UCSD-AML1 (cell line): ENCODE measurements around the gene SLC23A3.

Experiments used
- DNase-seq: peaks from one replicate; lab custom pipeline; 2025; ENCODE audit not compliant: unreplicated experiment; lab: John Stamatoyannopoulos, UW

The SLC23A3 gene

DNA sequence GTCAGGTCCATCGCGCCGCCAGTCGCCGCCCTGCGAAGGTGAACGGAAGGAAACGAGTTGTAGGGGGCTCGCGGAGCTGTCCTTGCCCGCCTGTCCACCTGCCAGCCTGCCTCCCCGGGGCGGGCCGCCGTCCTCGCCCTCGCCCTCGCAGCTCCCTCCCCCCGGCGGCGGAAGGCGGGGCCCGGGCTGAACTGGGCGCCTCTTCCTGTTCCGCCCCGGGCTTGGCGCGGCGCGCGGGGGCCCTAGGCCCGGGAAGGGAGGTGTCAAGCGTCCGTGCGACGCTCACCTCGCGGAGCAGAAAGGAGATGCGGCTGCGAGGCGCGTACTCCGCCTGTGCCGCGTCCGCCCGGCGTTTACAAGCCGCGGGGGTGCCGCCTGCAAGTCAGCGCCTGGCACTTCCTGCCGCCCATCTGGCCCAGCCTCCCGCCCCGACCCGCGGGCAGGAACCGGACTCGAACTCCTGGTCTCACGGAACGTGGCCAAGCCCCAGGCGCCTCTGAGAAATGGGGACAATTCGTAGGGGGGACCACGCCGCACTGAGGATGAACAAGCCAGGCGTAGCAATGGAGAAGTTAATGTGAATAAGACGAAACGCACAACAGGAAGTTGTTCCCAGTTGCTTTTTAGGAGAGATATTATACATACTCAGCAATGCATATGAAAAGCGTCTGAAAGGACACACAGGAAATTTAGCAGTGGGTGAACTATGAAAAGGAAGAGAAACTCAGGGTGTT, 7.2 kb upstream of the SLC23A3 start, which contains the start of gene CNPPD1:
Gene CNPPD1 (minus strand): TSS at position 108 of the 734 bp plus-strand sequence. CDS start 97 bp downstream, at position 11.
- peak; percentile 90 for DNase-seq

DNA sequence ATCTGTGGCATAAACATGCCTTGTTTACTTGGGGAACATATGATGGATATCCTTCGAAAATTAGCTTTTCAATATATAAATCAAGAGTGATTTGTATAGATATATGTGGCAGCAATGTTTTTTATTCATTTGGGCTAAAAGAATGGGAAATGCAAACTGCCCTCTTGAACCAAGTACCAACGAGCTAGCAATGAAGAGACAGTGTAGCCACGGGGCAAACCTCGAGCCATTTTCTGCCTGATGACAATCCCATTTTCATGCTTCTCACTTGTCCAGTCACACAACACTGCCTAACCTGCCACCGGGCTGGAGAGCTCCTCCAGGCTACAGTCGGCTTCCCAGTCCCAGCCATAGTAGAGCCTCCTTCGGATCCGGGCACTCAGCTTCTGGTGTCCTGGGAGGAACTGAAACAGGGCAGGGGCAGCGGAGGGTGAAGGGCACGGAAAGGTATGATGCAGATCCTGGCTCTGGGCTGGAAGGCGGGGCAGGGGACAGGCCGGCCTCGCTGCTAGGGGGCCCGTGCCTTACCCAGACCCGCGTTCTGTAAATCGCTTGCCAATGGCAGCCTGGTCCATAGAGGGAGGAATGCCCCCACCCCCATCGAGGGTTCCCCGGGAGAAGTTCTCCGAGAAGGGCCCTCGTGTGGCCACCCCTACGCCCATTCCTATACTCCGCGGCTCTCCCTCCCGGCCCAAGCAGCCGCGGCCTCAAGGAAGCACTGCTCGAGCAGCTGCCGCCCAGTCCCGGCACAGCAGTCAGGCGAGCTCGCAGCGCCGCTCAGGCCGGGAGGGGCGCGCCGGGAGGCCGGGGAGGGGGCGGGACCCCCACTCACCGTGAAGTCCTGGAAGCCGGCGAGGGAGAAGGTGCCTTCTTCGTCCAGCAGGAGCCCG, 6.3 kb upstream of the SLC23A3 start:
- DNase-seq: peak; percentile 74

- DNase-seq: no peak
Measured at GRCh38 chr2:219175486-219175885, 5.7 kb upstream of the SLC23A3 start.

GRCh38 chr2:219174801-219175200, 5.0 kb upstream of the SLC23A3 start:
- no peak for DNase-seq

- DNase-seq: no peak
Measured at GRCh38 chr2:219174146-219174545, 4.3 kb upstream of the SLC23A3 start.

DNA sequence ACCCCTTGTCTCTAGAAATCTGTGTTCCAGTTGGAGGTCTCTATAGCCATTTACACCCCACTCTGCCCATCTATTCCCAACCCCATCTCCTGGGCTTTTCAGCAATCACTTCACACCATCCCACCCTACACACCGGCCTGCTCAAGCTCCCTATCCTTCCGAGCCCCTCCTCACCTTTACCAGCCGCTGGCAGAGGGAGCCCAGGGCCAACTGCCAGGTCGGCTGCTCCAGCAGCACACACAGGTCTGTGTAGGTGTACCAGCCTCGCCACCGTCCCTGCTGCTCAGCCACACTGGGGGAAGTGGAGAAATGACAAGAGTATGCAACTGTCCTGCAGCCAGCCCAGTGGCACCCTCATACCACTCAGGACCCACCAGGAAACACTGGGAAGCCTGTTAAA, 3.3 kb upstream of the SLC23A3 start:
- no peak for DNase-seq

DNA sequence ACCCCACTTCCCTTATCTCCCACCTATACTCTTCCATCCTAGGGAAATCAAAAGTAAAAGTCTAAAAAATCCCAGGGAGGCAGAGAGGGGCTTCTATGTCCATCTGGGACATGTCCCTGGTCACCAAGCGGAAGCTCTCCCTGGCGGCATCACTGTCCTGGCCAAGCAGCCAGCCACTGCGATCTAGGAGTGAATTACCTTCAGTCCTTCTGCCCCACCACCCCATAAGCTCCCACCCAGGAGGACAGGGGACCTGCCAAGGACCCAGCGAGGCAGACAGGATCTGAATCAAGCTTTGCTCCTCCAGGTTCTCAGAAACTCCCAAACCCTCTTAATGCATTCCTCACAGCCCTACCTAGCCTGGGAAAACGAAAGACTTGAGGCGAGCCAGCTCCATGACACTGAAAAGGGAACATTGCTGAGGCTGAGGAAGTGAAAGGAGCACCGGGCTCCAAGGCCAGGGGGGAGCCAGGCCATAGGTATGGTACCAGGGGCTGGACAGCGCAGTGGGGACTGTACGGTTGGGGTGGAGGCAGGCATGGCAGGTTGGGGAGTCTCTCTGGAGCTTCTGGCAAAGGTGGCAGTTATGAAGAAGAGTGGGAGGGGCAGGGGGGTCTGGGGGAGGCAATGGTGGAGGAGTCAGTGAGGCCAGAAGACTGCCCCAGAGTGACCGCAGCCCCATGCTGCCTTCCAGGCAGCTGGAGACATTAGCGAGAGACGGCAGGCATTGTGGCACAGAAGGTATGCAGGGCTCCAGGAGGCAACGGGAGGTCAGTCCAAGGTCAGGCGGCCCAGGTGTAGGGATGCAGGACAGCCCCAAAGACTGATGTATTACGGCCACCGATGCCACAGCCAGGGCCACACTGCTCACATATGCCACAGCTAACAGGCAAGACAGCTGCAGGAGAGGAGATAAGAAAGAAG, 2.7 kb upstream of the SLC23A3 start:
- DNase-seq: no peak

DNA sequence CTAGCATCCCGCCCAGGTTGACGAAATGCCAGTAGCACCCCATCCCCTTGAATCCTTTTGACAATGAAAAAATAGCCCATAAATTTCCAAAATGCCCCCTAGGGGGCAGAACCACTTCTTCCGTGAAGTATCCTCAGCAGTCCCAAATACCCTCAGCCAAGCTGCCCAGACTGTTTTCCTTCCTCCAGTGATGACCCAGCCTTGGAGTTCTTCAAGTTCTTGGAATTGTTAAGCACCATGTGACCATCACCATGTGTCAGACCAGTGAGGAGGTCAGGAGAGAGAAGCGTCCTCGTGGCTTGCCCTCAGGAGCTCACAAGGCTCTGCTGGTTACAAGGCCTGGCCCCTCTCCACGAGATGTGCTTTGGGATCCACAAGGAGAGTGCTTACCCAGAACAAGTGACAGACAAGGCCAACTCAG, 1.4 kb upstream of the SLC23A3 start:
- DNase-seq: peak; percentile 27

- no peak for DNase-seq
Measured at GRCh38 chr2:219168932-219169331, 897 bp downstream of the SLC23A3 start.

DNA sequence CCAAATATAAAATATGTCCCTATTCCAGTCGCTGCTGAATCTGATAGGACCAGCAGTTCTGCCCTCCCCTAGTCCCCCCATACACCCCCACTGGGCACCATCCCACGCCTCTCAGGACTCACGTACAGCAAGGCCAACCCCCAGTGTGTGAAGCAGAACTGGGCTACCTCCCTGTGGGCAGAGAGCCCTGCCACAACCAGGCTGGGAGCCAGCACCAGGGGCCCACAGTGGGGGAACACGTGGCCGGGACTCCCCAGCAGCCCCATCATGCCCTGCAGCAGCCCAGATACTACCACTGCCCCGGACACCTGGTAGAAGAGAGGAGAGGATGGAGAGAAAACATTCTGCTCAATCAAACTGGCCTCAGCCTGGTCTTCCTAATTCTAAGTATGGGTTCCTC, 1.3 kb downstream of the SLC23A3 start:
- DNase-seq: no peak

DNA sequence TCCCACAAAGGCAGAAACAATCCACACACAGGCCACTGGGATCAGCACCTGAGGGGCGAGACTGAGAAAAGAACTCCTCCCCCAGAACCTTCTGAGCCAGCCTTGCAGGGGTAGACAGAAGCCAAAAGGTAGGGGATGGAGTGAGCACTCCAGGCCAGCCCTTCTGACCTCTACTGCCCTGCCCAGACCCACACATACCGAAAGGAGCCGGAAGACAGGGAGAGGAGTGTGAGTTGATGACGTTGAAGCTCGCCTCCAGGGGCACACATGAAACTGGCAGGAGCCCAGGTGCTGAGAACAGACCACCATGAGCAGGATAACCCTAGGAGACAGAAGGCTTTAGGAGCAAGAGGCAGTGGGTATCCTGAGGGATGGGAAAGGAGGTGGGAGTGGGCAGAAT, 1.8 kb downstream of the SLC23A3 start:
- no peak for DNase-seq

DNA sequence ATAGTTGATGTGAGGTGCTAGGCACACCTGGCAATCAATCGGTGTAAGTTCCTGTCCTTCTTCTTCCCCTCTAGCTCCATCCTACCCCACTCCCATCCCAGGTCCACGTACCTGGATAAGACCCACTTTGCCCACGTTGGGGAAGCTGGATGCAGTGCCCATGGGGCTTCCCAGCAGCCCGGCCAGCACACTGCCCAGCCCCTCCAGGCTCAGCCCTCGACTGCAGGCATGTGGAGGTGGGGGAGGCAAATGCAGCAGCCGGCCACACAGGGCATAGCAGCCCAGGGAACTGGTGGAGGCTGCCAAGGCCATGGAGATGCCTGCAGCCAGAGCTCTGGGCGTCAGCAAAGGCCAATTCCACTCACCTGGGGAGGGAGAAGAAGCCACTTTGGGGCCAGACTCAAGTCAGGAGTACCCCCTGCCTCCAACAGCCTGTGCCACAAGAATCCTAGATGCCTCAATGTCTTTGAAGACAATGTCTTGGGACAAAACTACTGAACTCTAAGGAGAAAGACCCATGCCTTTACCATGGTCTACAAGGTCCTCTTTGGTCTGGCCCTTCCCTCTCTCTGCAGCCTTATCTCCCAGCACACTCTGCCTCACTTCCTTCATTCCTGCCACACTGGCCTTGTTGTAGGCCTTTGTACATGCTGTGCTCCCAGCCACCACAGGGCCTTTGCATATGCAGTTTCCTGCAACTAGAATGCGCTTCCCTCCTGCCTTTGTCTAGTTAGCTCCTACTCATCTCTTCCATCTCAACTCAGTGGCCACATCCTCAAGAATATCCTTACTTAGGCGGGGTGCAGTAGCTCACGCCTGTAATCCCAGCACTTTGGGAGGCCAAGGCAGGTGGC, 4.5 kb downstream of the SLC23A3 start:
- DNase-seq: no peak

- DNase-seq: no peak
Measured at GRCh38 chr2:219163156-219163555, 6.7 kb downstream of the SLC23A3 start.

GRCh38 chr2:219161097-219161496, 8.7 kb downstream of the SLC23A3 start:
- no peak for DNase-seq

- peak; percentile 95 for DNase-seq
Measured at GRCh38 chr2:219160186-219161017, 9.4 kb downstream of the SLC23A3 start, which contains the start of gene NHEJ1. NHEJ1 (minus strand) TSS chr2:219160815; CDS start chr2:219158362, 2,453 bp downstream.

GRCh38 chr2:219159771-219160185, 10.1 kb downstream of the SLC23A3 start:
- DNase-seq: no peak

- no peak for DNase-seq
Measured at GRCh38 chr2:219158586-219158985, 11.2 kb downstream of the SLC23A3 start.

GRCh38 chr2:219158025-219158424, 11.8 kb downstream of the SLC23A3 start:
- DNase-seq: no peak

- DNase-seq: no peak
Measured at GRCh38 chr2:219157396-219157795, 12.4 kb downstream of the SLC23A3 start.
